HG03558 (cell line): ENCODE measurements around the gene SHC3.
"Not testable (repeated sequence)": the region's sequence is repeated elsewhere in the genome, so short reads cannot be mapped to it uniquely, and the experiment has no call there.

Experiments
- ATAC-seq: cut with Tn5 transposase; IDR thresholded peaks from one replicate; pipeline ENCODE4 v1.9.1; 2021; ENCODE audit warnings: moderate number of reproducible peaks; ENCODE audit not compliant: unreplicated experiment; ENCODE audit errors: extremely low read depth

SHC3 gene, protein sequence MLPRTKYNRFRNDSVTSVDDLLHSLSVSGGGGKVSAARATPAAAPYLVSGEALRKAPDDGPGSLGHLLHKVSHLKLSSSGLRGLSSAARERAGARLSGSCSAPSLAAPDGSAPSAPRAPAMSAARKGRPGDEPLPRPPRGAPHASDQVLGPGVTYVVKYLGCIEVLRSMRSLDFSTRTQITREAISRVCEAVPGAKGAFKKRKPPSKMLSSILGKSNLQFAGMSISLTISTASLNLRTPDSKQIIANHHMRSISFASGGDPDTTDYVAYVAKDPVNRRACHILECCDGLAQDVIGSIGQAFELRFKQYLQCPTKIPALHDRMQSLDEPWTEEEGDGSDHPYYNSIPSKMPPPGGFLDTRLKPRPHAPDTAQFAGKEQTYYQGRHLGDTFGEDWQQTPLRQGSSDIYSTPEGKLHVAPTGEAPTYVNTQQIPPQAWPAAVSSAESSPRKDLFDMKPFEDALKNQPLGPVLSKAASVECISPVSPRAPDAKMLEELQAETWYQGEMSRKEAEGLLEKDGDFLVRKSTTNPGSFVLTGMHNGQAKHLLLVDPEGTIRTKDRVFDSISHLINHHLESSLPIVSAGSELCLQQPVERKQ

DNA sequence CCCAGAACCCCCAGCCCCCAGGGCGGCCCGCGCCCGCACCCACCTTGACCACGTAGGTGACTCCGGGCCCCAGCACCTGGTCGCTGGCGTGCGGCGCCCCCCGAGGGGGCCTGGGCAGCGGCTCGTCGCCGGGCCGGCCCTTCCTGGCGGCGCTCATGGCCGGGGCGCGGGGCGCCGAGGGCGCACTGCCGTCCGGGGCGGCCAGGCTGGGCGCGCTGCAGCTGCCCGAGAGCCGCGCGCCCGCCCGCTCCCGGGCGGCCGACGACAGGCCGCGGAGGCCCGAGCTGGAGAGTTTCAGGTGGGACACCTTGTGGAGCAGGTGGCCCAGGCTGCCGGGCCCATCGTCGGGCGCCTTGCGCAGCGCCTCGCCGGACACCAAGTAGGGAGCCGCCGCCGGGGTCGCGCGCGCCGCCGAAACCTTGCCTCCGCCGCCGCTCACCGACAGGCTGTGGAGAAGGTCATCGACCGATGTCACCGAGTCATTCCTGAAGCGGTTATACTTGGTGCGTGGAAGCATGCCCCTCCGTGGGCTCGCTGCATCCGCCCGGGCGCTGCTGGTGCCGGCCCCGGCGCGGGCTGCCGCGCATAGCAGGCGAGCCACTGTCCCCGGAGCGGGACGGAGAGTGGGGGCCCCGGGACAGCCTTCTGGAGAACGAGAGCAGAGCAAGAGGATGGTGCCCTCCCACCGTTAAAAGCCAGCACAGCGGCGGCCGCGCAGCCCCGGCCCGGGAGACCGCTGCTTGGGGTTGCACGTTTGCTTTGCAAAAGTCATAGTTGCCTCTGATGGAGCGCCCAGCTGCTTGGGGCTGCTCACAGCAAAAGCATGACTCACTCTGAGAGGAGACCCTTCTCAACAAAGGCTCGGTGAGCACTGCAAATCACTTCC lies at the start of gene SHC3:
Gene SHC3 (minus strand): TSS at position 875 of the 886 bp plus-strand sequence. CDS start 358 bp downstream, at position 517.
- no peak for ATAC-seq

DNA sequence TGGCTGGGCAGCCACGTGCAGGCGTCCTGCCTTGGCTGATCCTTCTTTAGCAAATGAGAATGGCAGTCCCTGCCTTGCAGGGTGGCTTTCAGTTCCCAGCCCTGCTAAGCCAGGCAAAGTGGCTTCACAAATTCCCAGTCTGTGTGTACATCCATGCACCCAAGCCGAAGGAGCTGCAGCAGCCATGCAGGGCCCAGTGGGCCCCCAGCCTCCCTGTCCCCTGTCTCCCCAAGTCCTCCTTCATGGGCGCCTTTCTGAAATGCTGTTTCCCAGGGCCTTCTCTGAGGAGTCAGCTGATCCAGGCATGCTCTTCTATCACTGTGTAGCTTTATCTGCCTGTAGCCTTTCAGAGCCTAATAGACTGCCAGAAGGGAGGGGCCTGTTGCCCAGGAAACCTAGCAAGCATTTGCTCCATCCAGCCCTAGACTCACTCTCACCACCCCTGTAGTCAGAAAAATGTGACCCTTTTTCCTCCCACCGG lies 47.4 kb upstream of the SHC3 start:
- ATAC-seq, result no peak

DNA sequence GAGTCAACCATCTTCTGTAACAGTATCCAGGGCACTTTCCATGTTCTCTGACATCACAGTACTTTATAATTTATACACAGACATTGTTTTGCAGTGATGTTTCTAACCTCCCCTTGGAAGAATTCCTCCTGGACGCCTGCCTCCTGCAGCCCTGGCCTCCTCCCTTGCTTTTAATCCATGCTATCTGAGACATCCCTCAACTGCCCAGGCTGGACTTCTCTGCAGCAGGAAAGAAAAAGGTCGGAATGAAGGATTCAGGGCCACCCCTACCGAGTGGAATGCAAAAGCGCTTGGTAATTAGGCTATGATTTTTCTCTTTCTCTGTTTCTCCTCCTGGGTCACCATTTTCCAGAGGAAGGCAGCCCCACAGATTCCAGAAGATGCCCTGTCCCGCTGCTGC lies 47.0 kb upstream of the SHC3 start:
- ATAC-seq, result no peak

DNA sequence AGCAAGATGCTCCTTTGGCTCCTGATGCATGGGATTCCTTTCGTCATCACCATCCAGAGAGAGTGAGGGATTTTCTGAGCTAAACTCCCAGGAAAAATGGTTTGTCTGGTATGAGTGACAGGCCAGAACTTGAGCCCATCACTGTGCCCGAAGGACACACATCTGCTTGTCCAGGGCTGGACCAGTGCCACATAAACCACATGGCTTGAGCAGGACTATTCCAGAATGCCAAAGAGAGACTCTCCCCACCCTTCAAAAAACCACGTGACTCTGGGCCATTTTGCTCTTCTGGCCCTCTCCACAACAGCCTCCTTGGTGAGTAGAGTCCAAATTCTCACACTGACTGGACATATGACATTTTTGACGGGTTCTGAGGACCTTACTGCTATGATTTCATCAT lies 46.4 kb upstream of the SHC3 start:
- no peak for ATAC-seq

DNA sequence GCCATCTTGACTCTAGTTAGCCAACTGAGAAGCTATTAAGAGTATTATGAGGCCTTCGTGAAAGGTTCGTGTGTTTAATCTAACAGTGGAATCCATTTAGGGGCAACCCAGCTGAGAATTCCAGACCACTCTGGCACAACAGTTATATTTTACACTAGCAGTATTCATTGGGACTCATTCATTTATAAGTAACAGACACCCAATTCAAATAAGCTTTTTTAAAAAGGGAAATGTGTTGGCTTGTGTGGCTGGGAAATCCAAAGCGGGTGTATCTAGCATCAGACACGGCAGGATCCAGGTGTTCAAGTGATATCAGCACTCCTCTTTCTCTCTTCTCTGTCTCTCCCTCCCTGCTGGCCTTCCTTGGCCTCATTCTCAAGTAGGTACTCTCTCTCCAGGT lies 46.0 kb upstream of the SHC3 start:
- ATAC-seq, result no peak

DNA sequence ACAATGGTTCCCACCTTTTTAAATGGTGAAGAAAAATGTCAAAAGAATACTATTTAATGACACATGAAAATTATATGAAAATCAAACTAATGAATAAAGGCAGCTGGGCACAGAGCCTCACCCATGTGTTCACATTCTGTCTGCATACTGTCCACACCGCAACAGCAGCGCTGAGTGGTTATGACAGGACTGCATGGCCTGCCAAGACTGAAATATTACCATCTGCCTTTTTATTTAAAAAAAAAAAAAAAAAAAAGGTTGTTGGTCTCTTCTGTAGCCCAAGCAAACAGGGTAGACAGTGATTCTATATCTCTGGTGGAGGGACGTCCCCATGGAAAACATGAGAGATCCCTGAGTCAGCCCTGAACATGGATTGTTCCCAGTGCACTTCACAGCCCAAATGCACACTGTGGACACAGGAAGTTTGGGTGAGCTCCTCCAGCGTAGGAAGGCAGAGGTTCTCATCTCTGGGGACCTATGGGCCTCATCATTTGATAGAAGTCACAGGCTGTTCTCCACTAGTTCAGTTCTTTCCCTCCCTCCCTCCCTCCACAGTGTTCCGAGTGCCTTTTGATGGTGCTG lies 44.9 kb upstream of the SHC3 start:
- ATAC-seq, result no peak

DNA sequence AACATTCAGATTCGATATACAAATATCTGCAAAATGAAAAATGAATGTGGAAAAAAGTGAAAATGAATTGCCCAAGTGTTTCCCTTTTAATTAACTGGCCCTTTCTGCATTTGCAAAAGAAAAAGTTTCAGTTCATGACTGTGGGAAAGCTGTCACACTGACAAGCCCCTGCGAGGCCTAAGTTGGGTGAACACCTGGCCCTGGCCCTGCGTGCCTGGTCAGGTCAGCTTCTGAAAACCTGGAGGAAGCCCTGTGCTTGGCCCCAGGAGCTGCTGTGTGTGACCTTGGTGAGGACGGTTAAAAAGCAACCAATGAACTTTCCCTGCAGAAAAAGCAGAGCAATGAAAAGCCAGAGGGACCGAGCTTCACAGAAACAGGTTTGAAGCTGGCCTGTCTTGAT lies 41.0 kb upstream of the SHC3 start:
- ATAC-seq, result no peak

DNA sequence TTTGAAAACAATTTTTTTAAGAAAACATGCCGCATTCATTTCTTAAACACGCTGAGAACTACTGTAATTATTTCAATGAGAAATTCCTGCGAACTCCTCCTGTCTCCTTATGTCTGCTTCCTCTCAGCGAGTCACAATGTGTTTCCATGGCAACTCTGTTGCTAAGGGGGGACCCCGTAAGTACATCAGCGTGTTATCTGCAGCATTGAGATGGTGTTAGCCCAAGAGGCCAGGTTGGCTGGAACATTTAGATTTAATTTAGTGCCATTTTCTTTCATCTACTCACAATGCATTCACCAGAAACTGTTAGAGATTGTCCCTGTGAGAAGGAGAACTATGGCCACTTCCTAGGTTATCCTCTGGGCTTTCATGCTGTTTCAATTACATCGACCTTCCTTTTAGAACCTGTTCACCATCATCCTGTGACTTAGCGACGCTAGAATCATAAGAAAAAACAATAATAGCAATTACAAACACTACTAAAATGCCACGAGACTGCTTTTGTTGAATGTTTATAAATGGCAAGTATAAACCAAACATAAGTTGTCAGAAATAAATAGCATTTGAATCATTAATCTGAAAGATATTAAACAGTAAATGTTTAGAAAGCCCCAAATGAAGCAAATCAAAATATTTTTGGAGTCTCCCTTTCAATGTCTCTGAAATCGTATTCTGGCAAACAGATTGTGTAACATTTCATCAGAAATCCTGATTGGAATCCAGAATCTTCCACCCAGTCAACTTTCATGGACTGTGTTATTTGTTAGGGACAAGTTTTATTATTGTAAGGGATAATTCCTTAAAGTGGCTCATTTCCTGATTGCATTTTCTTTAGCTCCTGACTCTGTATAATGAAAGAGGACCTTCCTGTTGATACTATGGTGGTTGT lies 39.7 kb upstream of the SHC3 start:
- no peak for ATAC-seq

DNA sequence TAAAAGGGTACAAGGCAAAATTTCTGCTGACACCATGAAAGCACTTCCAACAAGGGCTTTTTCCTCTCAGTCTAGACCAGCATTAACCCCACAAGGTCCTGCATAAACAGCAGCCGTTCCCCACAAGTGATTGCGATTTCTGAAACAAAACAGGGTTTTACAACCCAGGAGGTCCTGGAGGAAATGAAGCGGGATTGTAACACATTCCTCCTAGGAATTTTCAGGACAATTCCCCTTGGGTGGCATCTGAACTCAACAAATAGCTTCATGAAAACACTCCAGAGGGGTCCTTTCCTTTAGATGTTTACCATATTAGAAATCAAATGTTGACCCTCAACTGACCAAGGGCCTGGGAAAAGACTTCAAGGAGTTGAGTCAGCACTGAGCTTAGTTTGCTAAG lies 36.7 kb upstream of the SHC3 start:
- no peak for ATAC-seq

DNA sequence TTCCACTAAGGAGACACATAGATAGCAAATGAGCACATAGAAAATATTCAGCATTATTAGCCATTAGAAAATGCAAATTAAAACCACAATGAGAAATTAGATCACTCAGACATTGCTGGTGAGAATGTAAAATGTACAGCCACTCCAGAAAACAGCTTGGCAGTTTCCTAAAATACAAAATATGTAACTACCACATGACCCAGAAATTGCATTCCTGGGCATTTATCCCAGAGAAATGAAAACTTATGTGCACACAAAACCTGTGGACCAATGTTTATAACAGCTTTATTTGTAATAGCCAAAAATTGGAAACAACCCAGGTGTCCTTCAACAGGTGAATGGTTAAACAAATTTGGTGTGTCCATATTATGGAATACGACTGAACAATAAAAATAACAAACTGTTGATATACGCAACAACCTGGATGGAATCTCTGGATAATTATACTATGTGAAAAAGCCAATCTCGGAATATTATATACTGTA lies 34.8 kb upstream of the SHC3 start:
- no peak for ATAC-seq

DNA sequence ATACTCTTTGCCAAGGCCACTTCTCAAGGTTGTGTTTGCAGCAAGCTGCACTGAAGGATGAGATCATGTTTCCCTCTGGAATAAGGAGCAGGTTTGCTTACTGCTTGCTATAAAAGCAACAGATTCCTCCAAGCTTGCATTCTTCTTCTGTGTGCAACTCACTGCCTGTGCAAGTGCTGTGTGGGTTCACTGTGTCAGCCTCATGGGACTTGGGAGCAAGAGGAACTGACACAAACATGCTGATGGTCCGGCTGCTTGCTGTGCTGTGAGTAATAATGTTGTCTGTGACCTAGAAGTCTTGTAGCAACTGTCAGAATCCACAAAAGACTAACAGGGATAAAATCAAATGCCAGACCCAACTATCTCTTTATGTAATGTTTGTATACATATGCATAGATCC lies 33.6 kb upstream of the SHC3 start:
- ATAC-seq, result no peak

DNA sequence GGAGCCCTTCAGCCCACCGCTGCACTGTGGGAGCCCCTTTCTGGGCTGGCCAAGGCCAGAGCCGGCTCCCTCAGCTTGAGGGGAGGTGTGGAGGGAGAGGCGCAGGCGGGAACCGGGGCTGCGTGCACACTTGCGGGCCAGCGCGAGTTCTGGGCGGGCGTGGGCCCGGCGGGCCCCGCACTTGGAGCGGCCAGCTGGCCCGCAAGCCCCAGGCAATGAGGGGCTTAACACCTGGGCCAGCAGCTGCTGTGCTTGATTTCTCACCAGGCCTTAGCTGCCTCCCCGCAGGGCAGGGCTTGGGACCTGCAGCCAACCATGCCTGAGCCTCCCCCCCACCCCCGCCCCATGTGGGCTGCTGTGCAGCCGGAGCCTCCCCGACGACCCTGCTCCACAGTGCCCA lies 30.7 kb upstream of the SHC3 start:
- ATAC-seq, result not testable (repeated sequence)

DNA sequence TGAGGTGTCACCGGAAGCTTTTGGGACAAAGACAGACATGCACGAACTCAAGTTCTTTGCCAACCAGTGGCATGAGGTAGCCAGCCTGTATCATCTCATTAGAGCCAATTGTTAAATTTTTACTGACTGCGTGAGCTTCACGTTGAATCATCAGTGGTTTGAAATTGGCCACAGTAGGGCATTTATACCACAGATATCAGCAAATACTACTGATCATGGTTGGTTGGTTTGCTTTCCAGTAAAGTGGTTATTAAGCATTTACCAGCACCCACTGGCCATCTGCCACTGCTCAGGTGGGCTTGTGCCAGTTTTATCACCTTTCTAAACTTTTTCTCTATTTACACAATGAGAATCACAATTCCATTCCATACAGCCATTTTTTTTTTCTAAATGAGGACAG lies 28.4 kb upstream of the SHC3 start:
- ATAC-seq, result no peak

DNA sequence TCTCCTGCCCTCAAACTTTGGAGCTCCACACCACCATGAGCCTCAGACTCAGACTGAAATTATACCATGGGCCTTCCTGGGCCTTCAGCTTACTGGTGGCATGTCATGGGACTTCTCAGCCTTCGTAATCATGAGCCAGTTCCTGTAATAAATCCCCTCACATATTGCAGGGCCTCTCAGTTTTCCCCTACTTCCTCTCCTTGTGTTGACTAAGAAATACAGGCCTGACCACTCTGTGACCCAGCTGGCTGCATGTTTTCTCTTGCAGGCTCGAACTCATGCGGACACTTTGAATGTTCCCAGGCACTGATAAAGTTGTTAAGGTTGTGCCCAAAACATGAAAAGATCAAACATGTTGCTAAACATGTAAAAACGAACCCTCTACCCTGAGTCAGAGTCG lies 26.2 kb upstream of the SHC3 start:
- ATAC-seq, result no peak

DNA sequence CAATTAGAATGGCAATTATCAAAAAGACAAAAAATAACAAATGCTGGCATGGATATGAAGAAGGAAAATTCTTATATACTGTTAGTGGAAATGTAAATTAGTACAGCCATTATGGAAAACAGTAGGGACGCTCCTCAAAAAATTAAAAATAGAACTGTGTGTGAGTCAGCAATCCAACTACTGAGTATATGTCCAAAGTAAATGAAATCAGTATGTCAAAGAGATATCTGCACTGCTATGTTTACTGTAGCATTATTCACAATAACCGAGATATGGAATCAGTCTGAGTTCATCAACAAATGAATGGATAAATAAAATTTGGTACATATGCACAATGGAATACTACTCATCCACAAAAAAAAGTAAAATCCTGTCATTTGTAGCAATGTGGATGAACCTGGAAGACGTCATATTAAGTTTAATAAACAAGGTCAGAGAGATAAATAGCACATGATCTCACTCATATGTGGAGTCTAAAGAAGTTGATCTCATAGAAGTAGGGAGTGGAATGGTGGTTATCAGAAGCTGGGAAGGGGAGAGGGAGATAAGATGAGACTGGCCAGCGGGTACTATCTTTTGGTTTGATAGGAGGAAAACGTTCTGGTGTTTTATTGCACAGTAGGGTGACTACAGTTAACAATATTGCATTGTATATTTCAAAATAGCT lies 16.6 kb upstream of the SHC3 start:
- no peak for ATAC-seq

DNA sequence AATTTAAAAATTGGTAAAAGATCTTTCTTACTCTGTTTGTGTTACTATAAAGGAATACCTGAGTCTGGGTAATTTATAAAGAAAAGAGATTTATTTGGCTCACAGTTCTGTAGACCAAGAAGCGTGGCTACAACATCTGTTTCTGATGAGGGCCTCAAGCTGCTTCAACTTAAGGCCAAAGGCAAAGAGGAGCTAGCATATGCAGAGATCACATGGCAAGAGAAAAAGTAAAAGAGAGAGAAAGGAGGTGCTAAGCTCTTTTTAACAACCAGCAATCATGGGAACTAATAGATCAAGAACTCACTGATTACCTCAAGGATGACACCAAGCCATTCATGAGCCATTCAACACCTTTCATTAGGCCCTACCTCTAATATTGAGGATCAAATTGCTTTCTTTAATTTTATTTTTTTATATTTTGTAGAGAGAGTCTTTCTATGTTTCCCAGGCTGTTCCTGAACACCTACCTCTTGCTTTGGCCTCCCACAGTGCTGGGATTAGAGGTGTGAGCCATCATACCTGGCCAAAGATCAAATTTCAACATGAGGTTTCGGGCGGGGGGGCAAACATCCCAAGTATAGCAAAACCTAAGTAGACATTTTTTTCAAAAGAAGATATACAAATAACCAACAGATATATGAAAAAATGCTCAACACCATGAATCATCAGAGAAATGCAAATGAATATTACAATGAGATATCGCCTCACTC lies 16.0 kb upstream of the SHC3 start:
- no peak for ATAC-seq

DNA sequence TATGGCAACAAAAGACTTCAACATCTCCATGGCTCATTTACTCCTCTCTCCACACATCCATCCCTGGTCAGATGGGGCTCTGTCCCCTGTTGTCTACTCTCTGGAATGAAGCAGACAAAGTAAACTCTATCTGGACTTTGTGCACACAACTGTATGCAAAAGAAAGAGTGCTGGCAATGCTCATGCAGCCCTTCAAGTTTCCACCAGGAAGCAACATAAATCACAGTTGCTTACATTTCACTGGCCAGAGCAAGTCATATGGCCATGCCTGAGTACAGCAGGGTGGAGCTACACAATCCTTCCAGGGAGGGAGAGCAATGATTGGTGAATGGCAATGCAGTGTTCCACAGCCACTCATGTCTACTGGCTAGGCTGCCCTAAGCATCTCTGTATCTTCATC lies 12.4 kb upstream of the SHC3 start:
- ATAC-seq, result no peak

DNA sequence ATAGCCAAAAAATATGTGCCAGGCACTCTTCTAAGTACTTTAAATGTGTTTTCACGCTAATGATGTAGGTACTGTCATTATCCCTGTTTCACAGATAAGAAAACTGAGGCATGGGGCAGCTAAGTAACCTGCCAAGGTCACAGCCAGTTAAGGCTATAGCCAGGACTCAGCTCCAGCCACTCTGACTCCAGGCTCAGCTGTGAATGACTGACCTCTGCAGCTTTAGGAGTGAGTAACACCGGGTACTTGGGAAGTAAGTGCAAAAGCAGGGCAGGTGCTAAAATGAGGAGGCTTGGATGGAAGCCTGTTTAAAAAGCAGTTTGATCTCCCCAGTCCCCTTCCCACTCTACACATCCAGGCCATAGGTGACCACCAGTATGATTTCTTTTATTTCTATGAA lies 10.6 kb upstream of the SHC3 start:
- no peak for ATAC-seq
